ENCODE results near the gene R3HDM4.
"Not testable (repeated sequence)": the region's sequence is repeated elsewhere in the genome, so short reads cannot be mapped to it uniquely, and the experiment has no call there.

The R3HDM4 gene

GRCh38 chr19:911197-912033, 1.6 kb downstream of the R3HDM4 start:
- no peak for DNase-seq

GRCh38 chr19:907183-907853, 5.7 kb downstream of the R3HDM4 start:
- DNase-seq: no peak

- DNase-seq: no peak
Measured at GRCh38 chr19:906480-906879, 6.5 kb downstream of the R3HDM4 start.

- no peak for DNase-seq
Measured at GRCh38 chr19:904545-904944, 8.5 kb downstream of the R3HDM4 start.

GRCh38 chr19:903266-903797, 9.7 kb downstream of the R3HDM4 start:
- DNase-seq: peak; percentile 89

GRCh38 chr19:902446-903226, 10.4 kb downstream of the R3HDM4 start:
- peak; percentile 83 for DNase-seq

- no peak for DNase-seq
Measured at GRCh38 chr19:902093-902370, 11.0 kb downstream of the R3HDM4 start.

GRCh38 chr19:901216-902092, 11.6 kb downstream of the R3HDM4 start:
- no peak for DNase-seq

- DNase-seq: peak; percentile 62
Measured at GRCh38 chr19:900302-901111, 12.5 kb downstream of the R3HDM4 start.

GRCh38 chr19:900043-900301, 13.0 kb downstream of the R3HDM4 start:
- DNase-seq: no peak

- DNase-seq: no peak
Measured at GRCh38 chr19:899336-900042, 13.5 kb downstream of the R3HDM4 start.

- DNase-seq: peak; percentile 39
Measured at GRCh38 chr19:898663-899062, 14.4 kb downstream of the R3HDM4 start.

- DNase-seq: no peak
Measured at GRCh38 chr19:897442-898039, 15.5 kb downstream of the R3HDM4 start.

- DNase-seq: no peak
Measured at GRCh38 chr19:896999-897398, 16.0 kb downstream of the R3HDM4 start.

- no peak for DNase-seq
Measured at GRCh38 chr19:896434-896833, 16.6 kb downstream of the R3HDM4 start.

- DNase-seq: peak; percentile 94
Measured at GRCh38 chr19:892894-893689, 19.9 kb downstream of the R3HDM4 start, which contains the start of the genes MED16 and RNU6-9. TSS of gene MED16 (minus strand) at chr19:893187. CDS start at chr19:891131, 2,056 bp downstream. TSS of gene RNU6-9 (plus strand) at chr19:893484.

- peak; percentile 42 for DNase-seq
Measured at GRCh38 chr19:892243-892893, 20.7 kb downstream of the R3HDM4 start.

- not testable (repeated sequence) for DNase-seq
Measured at GRCh38 chr19:891421-892200, 21.4 kb downstream of the R3HDM4 start.
